Measurements from ENCODE around the gene GPR31.
A peak's percentile ranks its signal among the peaks of the same experiment; 100 is the strongest.

The GPR31 gene

GRCh38 chr6:167118006-167118405 lies 39.8 kb downstream of the GPR31 start:
- DNase-seq (ENCODE audit: low read depth in 2 of 2) = no peak

- DNase-seq (ENCODE audit: low read depth in 2 of 2) = no peak
Observed at GRCh38 chr6:167116838-167117228, 40.9 kb downstream of the GPR31 start.

GRCh38 chr6:167116109-167116837 lies 41.5 kb downstream of the GPR31 start:
- DNase-seq (ENCODE audit: low read depth in 2 of 2) = no peak

- DNase-seq (ENCODE audit: low read depth in 2 of 2) = no peak
Observed at GRCh38 chr6:167115054-167115453, 42.7 kb downstream of the GPR31 start.

GRCh38 chr6:167113935-167114910 lies 43.6 kb downstream of the GPR31 start:
- peak in 1 of 2 experiments; percentile 23 for DNase-seq (ENCODE audit: low read depth in 2 of 2)

GRCh38 chr6:167113047-167113754 lies 44.6 kb downstream of the GPR31 start:
- no peak for DNase-seq (ENCODE audit: low read depth in 2 of 2)

- DNase-seq (ENCODE audit: low read depth in 2 of 2) = no peak
Observed at GRCh38 chr6:167112421-167112820, 45.4 kb downstream of the GPR31 start.

GRCh38 chr6:167111597-167111996 lies 46.2 kb downstream of the GPR31 start:
- DNase-seq (ENCODE audit: low read depth in 2 of 2) = no peak

- no peak for DNase-seq (ENCODE audit: low read depth in 2 of 2)
Observed at GRCh38 chr6:167109651-167110050, 48.1 kb downstream of the GPR31 start.

- no peak for DNase-seq (ENCODE audit: low read depth in 2 of 2)
Observed at GRCh38 chr6:167108278-167108677, 49.5 kb downstream of the GPR31 start.

GRCh38 chr6:167107787-167108186 lies 50.0 kb downstream of the GPR31 start:
- no peak for DNase-seq (ENCODE audit: low read depth in 2 of 2)

GRCh38 chr6:167106406-167106805 lies 51.4 kb downstream of the GPR31 start:
- DNase-seq (ENCODE audit: low read depth in 2 of 2) = no peak

Data from stimulated activated CD4-positive, alpha-beta T cell treated with anti-CD3 and anti-CD28 coated beads, Interleukin-12 subunit alpha, Interleukin-12 subunit beta, amount 100 ng/mL, for 24 hours (primary cell).